ENCODE results near the gene BAD.

Gene BAD

DNA sequence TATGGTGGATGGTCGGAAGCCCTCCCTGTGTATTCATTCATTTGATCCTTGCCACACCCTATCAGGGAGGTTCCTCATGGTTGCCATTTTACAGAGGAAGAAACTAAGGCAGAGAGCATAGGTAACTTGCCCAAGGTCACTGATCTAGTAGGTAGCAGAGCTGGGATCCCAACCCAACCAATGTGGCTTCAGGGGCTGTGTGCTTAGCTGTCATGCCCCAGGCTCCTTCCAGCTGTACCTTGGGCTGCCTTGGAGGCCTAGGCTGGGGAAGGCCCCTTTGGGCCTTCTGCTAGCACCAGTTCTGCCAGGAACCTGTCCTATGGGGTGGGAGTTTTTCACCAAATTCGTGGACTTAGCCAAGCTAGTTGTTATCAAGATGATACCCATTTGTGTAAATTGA is 8.6 kb downstream of the BAD start:
- no peak for DNase-seq (ENCODE audit: low spot score)

- DNase-seq (ENCODE audit: low spot score) = no peak
Measured at GRCh38 chr11:64275031-64275800, 9.2 kb downstream of the BAD start.

DNA sequence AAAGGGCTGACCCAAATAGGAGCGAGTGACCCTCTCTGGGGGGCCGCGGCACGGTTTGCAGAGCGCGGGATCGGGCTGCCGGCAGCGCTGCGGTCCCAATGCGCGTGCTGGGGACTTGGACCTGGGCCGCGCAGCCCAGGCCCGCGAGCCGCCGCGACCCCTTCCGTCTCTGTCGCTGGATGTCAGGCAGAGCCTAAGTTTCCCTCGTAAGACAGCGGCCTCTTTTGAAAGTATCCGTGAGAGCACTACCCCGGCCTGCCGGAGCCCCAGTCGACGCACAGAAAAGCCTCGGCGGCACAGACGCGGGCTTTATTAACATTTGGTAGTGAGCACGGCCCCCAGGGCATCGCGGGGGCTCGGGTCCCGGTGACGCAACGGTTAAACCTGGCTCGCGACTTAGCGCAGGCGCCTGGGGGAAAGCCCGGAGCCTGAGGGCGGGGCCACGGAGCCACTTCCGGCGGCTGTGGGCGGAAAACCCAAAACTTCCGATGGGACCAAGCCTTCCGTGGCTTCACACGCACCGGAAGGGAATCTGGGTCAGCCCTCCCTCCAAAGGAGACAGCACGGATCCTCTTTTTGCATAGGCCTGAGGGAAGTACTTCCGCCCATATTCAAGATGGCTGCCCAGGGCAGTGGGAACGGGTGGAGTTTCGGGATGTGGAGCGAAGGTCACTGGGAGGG is 14.8 kb downstream of the BAD start:
- peak; percentile 98 for DNase-seq (ENCODE audit: low spot score)

- peak; percentile 39 for DNase-seq (ENCODE audit: low spot score)
Measured at GRCh38 chr11:64268893-64269539, 15.4 kb downstream of the BAD start.

DNA sequence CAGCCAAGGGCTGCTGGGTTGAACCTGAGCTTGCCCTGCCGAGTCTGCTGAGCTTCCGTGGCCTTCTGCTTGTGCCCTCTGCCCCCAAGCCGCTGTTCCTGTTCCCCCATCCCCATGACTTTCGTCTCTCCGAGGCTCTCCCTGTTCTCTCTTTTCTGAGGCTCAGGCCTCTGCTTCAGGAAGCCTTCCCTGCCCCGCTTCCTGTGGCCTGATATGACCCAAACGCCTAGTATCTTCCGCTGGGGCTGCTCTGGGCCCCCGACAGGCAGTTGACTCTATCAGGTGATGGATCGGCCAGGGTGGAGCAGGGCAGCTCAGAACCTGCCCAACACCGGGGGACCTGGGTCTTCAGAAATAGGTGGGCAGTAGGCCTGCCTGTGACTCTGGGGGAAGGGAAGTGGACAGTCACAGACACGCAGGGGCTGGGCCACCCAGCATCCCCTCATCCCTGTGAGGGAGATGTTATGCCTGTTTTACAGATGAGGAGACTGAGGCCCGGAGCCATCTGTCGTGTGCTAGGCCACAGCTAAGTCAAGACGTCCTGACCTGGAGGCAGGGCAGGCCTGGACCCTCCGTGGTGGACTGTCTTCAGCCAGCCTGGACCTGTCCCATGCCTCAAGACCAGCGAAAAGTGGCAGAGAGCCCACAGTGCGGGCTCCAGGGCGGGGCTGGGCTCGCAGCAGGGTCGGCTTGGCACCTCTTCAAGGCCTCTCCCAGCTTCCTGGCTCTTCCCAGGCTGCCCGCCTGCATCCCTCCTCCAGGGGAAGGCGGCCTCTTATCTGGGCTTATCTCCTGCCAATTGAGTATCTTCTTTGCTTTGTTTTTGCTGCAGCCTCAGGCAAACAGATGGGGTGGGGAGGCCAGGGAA is 16.2 kb downstream of the BAD start:
- DNase-seq (ENCODE audit: low spot score) = no peak

DNA sequence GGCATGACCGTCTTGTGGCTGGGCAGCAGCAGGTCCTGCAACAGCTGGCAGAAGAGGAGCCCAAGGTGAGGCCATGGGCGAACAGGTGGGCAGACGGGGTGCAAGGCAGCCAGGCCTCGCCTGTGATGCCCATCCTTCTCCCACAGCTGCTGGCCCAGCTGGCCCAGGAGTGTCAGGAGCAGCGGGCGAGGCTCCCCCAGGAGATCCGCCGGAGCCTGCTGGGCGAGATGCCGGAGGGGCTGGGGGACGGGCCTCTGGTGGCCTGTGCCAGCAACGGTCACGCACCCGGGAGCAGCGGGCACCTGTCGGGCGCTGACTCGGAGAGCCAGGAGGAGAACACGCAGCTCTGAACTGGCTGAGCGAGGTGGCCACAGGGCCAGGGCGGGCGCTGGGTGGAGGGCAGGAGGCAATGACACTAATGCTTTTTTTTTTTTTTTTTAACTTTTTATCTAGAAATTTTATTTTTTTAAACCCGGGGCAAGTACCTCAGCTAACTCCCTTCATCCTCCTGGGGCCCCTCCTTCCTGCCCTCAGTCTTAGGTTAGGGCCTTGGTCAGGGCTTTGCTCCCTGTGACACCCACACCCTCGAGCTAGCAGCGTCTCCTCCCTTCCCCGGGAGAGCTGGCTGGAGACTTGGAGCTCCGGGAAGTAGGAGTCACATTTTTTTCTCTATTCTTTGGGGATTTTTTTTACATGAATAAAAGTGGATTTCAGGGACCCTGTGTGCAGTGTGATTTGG is 17.1 kb downstream of the BAD start:
- no peak for DNase-seq (ENCODE audit: low spot score)

- no peak for DNase-seq (ENCODE audit: low spot score)
Measured at GRCh38 chr11:64266339-64266738, 18.1 kb downstream of the BAD start.

- no peak for DNase-seq (ENCODE audit: low spot score)
Measured at GRCh38 chr11:64265176-64266160, 19.0 kb downstream of the BAD start.

- DNase-seq (ENCODE audit: low spot score) = no peak
Measured at GRCh38 chr11:64264371-64264852, 20.1 kb downstream of the BAD start.

DNA sequence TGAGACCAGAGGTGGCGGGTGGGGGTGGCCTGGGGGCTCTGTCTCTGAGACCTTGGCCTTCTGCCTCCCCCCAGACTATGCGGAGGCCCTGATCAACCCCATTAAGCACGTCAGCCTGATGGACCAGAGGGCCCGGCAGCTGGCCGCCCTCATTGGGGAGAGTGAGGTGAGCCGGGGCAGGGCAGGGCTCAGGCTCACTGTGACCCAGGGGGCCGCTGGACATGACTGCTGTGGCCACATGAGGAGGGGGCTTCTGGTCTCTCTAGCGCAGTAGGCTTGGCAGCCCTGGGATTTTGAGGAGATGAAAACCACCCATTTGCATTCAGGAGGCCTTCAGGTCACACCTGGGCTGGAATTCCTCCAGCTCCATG is 20.5 kb downstream of the BAD start:
- DNase-seq (ENCODE audit: low spot score) = no peak

DNA sequence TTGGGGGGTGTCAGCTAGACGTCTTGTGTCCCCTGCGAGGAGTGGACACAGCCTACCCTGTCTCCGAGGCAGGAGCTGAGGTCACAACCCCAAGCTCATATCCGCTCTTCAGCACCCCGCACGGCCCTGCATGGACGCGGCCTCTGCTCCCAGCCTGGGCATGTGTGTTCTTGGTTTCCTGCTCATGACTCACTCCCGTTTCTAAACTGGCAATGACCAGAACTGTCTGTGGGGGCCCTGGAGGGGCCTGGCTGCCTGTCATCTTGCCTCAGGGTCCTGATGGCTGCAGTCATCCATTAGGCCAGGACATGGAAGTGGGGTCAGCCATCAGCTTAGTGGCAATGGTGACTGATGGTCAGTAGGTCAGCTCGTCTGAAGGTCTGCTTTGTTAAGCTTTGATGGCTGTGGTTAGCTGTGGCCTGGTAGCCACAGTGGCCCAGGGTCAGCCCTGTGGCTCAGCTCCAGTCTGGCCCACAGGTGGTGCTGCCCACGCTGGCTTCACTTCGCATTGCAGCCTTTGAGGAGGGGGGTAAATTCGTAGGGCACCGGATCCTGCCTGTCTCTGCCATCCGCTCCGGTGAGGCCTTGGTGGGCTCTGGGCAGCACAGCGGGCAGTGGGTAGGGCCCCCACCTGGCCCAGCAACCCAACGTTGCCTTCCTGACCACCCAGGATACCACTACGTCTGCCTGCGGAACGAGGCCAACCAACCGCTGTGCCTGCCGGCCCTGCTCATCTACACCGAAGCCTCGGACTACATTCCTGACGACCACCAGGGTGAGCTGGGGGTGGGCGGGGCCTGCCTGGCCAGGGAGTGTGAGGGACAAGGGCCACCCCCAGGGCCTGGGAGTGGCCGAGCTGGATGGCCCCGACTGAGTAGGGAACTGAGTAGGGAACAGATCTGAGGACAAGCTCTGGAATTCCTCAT is 21.2 kb downstream of the BAD start:
- DNase-seq (ENCODE audit: low spot score) = no peak

- no peak for DNase-seq (ENCODE audit: low spot score)
Measured at GRCh38 chr11:64262271-64263002, 22.0 kb downstream of the BAD start.

- DNase-seq (ENCODE audit: low spot score) = no peak
Measured at GRCh38 chr11:64261556-64262080, 22.8 kb downstream of the BAD start.

GRCh38 chr11:64260147-64260708 is 24.2 kb downstream of the BAD start:
- no peak for DNase-seq (ENCODE audit: low spot score)

- no peak for DNase-seq (ENCODE audit: low spot score)
Measured at GRCh38 chr11:64259533-64260067, 24.9 kb downstream of the BAD start.

DNA sequence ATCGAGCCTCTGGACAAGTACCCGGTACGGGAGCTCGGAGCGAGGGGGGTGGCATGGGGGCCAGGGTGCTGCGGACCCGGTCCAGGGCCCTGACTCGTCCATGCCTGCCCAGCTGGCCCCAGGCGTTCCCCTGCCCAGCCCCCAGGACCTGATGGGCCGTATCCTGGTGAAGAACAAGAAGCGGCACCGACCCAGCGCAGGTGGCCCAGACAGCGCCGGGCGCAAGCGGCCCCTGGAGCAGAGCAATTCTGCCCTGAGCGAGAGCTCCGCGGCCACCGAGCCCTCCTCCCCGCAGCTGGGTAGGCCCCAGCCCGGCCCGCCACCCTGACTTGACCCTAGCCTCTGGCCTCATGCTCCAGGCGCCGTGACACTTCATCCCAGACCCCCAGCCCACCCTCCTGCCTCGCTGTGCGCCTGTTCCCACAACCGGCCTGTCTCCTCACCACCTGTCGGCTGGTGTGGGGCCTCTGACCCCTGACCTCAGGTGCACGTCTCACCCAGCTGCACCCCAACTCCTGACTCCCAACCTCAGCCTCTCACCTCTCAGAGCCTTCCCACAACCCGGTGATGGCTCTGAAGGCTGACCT is 25.4 kb downstream of the BAD start:
- DNase-seq (ENCODE audit: low spot score) = no peak

GRCh38 chr11:64258356-64258755 is 26.1 kb downstream of the BAD start:
- no peak for DNase-seq (ENCODE audit: low spot score)

All from CD4-positive, alpha-beta T cell treated with Interleukin-6 at 100 ng/mL for 8 hours (primary cell).